Loucy (cell line): Measurements from ENCODE around the gene PBX4.
A peak's percentile ranks its signal among the peaks of the same experiment; 100 is the strongest.
"Not testable (repeated sequence)": the region's sequence is repeated elsewhere in the genome, so short reads cannot be mapped to it uniquely, and the experiment has no call there.

Experiments used
- H2AFZ ChIP-seq: fragments of 200-600 bp; sonication (generic); 2 replicates; pipeline ENCODE4 v1.6.0; 2016; ENCODE audit warnings: antibody characterized with exemption, mild to moderate bottlenecking, low read length, moderate library complexity
- H3F3A ChIP-seq: fragments of 200-600 bp; 2 replicates; pipeline ENCODE4 v1.6.0; 2016; ENCODE audit warnings: antibody characterized with exemption, low read depth, mild to moderate bottlenecking
- H3K27me3 ChIP-seq: fragments of 200-600 bp; sonication (generic); 2 replicates; pipeline ENCODE4 v1.6.1; 2014; ENCODE audit warnings: low read length, mild to moderate bottlenecking; ENCODE audit not compliant: insufficient read depth, poor library complexity, severe bottlenecking
- H3K36me3 ChIP-seq: fragments of 200-600 bp; sonication (generic); 2 replicates; pipeline ENCODE4 v1.6.1; 2016; ENCODE audit warnings: low read length; ENCODE audit not compliant: insufficient read depth
- H3K4me1 ChIP-seq: fragments of 200-600 bp; sonication (generic); 2 replicates; pipeline ENCODE4 v1.5.1; 2014; ENCODE audit warnings: low read length, mild to moderate bottlenecking; ENCODE audit not compliant: insufficient read depth, poor library complexity, severe bottlenecking
- H3K4me2 ChIP-seq: fragments of 200-600 bp; sonication (generic); 2 replicates; pipeline ENCODE4 v1.6.0; 2014; ENCODE audit warnings: antibody characterized with exemption, low read length, low read depth, mild to moderate bottlenecking; ENCODE audit not compliant: poor library complexity, severe bottlenecking
- H3K4me3 ChIP-seq: fragments of 200-600 bp; sonication (generic); 2 replicates; pipeline ENCODE4 v1.5.1; 2014; ENCODE audit warnings: low read length, mild to moderate bottlenecking, mixed read lengths; ENCODE audit not compliant: poor library complexity, severe bottlenecking
- H3K79me2 ChIP-seq: fragments of 200-600 bp; sonication (generic); 2 replicates; pipeline ENCODE4 v1.6.1; 2014; ENCODE audit warnings: low read length; ENCODE audit not compliant: insufficient read depth
- H3K9ac ChIP-seq: fragments of 200-600 bp; sonication (generic); 2 replicates; pipeline ENCODE4 v1.6.0; 2014; ENCODE audit warnings: mild to moderate bottlenecking, low read depth, low read length, moderate library complexity; ENCODE audit not compliant: poor library complexity, severe bottlenecking
- H3K9me2 ChIP-seq: fragments of 200-600 bp; sonication (generic); replicated peaks from 2 replicates; pipeline ENCODE4 v1.6.1; 2016; ENCODE audit warnings: low read depth, low read length, mixed read lengths
- H3K9me3 ChIP-seq: fragments of 200-600 bp; sonication (generic); 2 replicates; pipeline ENCODE4 v1.6.1; 2014; ENCODE audit warnings: mild to moderate bottlenecking, antibody characterized with exemption, low read length, low read depth; ENCODE audit not compliant: insufficient read depth
- H4K20me1 ChIP-seq: fragments of 200-600 bp; sonication (generic); 2 replicates; pipeline ENCODE4 v1.6.0; 2014; ENCODE audit warnings: antibody characterized with exemption, low read length, mild to moderate bottlenecking; ENCODE audit not compliant: insufficient read depth, poor library complexity, severe bottlenecking
- CTCF ChIP-seq: fragments of 200-600 bp; sonication (generic); conservative IDR thresholded peaks from 2 replicates; pipeline ENCODE4 v1.5.1; 2014; ENCODE audit warnings: mild to moderate bottlenecking, antibody characterized with exemption, low read length
- EZH2phosphoT487 ChIP-seq: fragments of 200-600 bp; IDR thresholded peaks from 2 replicates; pipeline ENCODE4 v1.6.1; 2018; ENCODE audit warnings: antibody characterized with exemption, mild to moderate bottlenecking, moderate library complexity, borderline replicate concordance

The PBX4 gene

DNA sequence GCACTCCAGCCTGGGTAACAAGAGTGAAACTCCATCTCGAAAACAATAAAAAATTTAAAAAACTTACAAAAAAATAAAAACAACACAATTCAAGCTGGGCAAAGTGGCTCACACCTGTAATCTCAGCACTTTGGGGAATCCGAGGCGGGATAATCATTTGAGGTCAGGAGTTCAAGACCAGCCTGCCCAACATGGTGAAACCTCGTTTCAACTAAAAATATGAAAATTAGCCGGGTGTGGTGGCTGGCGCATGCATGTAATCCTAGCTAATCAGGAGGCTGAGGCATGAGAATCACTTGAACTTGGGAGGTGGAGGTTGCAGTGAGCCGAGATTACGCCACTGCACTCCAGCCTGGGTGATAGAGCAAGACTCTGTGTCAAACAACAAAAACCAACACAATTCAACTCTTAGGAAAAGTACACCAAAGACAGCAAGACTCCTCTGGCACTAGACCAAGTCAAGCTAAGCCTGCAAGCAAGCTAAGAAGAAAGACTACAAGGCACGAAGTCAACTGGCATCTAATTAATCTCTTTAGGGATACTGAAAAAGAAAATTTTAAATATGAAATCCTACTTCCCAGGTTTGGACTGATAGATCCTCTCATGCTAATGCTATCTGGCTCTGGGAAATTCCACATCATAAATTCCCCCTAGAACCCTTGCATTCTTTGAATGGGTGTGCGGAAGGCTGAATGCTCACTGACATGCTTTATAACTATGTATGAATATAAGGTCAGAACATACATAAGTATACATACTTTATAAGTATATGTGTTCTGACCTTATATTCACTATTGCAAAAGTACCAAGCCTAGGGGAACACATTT lies 7.9 kb downstream of the PBX4 start:
- Histone ChIP-seq H3K9me3 (no peaks in the 10 kb centered on the region), H2AFZ (no peak overlapping the region), H3K9me2 (no peaks in the 10 kb centered on the region), H3K4me2 (no peak overlapping the region), H3K36me3 (no peaks in the 10 kb centered on the region), H3K4me3 (no peak overlapping the region), H3F3A (no peaks in the 10 kb centered on the region), H3K4me1 (peaks cover 4% of the 10 kb centered on the region), H3K9ac (no peak overlapping the region), H4K20me1 (no peaks in the 10 kb centered on the region), H3K79me2 (no peaks in the 10 kb centered on the region), H3K27me3 (no peaks in the 10 kb centered on the region)
- TF ChIP-seq CTCF, result no peak
- no peak for TF ChIP-seq EZH2phosphoT487

DNA sequence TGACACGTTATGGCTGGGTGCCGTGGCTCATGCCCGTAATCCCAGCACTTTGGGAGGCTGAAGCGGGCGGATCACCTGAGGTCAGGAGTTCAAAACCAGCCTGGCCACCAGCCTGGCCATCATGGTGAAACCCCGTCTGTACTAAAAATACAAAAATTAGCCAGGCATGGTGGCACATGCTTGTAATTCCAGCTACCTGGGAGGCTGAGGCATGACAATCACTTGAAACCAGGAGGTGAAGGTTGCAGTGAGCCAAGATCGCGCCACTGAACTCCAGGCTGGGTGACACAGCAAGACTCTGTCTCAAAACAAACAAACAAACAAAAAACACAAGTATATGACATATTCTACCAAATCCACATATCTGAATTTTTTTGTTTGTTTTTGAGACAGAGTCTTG lies 11.8 kb downstream of the PBX4 start:
- H2AFZ ChIP-seq, result peak overlapping the region; percentile 58; the same call in 1 of the 2 replicates
- not testable (repeated sequence) for H3K4me1 ChIP-seq, H3K9ac ChIP-seq, H3F3A ChIP-seq, H3K27me3 ChIP-seq, H3K9me2 ChIP-seq, H3K4me3 ChIP-seq, H3K36me3 ChIP-seq, H3K79me2 ChIP-seq, H4K20me1 ChIP-seq, H3K9me3 ChIP-seq
- H3K4me2 ChIP-seq, result peak overlapping the region; percentile 26

DNA sequence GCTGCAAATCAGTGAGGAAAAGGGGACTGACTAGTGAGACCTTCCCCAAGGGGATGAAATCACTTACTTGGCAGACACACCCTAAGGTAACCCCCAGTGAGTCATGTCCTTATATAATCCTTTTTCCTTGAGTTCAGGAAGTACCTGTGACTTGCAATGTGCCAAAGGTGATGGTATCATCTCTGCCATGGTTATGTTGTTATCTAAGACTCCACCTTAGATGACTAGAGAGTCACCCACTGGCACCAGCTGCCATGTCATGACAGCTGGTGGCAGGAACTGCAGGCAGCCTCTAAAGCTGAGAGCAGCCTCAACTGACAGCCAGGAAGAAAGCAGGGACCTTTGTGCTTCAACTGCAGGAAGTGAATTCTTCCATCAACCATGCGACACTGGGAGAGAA lies 12.5 kb downstream of the PBX4 start:
- Histone ChIP-seq H3F3A (no peaks in the 10 kb centered on the region), H3K79me2 (no peaks in the 10 kb centered on the region), H2AFZ (peak overlapping the region; percentile 58), H4K20me1 (no peaks in the 10 kb centered on the region), H3K27me3 (no peaks in the 10 kb centered on the region), H3K4me2 (peak overlapping the region; percentile 26), H3K4me3 (no peak overlapping the region), H3K9me2 (no peaks in the 10 kb centered on the region), H3K36me3 (no peaks in the 10 kb centered on the region), H3K4me1 (peaks cover 4% of the 10 kb centered on the region), H3K9ac (no peak overlapping the region), H3K9me3 (no peaks in the 10 kb centered on the region)
- TF ChIP-seq CTCF, result no peak
- no peak for TF ChIP-seq EZH2phosphoT487
